Measurements from ENCODE around the gene SFSWAP. TPM values are rescaled to one million over a fixed set of nuclear protein-coding genes. Genes with fewer than 3 reads are reported as not detected.

SFSWAP gene
- polyA plus RNA-seq, 4 donors: 19.7 to 34.7 (median 33.4) TPM

DNA sequence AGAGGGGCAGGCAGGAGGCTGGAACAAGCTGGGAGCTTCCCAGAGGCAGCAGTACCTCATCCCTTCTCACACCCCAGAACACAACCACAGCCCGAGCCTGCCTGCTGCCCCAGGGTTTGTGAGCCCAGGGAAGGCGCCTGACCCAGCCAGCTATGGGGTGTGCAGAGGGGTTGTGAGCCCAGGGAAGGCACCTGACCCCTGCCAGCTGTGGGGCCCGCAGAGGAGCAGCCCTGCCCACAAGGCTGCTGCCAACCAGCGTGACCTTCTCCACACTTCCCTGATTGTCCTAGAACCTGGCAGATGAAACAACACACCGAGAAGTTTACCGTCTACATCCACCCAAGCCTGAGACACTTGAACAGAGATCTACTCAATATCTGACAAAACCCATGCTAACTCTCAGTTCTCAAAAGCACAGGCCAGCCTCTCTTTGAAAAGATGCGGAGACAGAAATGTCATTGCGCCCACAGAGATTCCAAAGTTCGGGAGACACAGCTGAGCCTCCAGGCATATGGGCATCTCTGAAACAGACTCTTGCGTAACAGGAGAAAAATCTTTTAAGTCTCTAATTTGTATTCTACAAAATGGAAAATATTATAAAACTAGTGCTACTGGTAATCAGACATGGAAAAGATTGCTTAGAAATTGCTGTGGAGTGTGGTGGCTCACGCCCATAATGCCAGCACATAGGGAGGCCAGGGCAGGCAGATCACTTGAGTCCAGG is 47.3 kb downstream of the SFSWAP start:
- Histone ChIP-seq H3K27ac (ENCODE audit: low read depth in 1 of 3, low read length in 2 of 3) (no peak overlapping the region), H3K27me3 (ENCODE audit: control insufficient read depth in 3 of 3, insufficient read depth in 3 of 3, low read length in 3 of 3) (no peaks in the 10 kb centered on the region), H3K36me3 (ENCODE audit: control insufficient read depth in 3 of 3, insufficient read depth in 2 of 3, low read depth in 1 of 3, low read length in 3 of 3) (peaks cover 17 to 65% (median 34%) of the 10 kb centered on the region in 3 donors), H3K4me1 (ENCODE audit: control insufficient read depth in 3 of 3, insufficient read depth in 2 of 3, low read depth in 1 of 3, low read length in 2 of 3) (no peaks in the 10 kb centered on the region), H3K4me3 (ENCODE audit: low read depth in 1 of 3, low read length in 3 of 3) (no peak overlapping the region), H3K9me3 (ENCODE audit: control insufficient read depth in 2 of 2, insufficient read depth in 1 of 2, low read depth in 1 of 2, low read length in 1 of 2) (no peaks in the 10 kb centered on the region)
- WGBS, 3 donors: 94 to 97% (median 94%) methylated on average over 11 of the region's 11 CpGs
- DNase-seq: no peak
- no peak for FAIRE-seq

DNA sequence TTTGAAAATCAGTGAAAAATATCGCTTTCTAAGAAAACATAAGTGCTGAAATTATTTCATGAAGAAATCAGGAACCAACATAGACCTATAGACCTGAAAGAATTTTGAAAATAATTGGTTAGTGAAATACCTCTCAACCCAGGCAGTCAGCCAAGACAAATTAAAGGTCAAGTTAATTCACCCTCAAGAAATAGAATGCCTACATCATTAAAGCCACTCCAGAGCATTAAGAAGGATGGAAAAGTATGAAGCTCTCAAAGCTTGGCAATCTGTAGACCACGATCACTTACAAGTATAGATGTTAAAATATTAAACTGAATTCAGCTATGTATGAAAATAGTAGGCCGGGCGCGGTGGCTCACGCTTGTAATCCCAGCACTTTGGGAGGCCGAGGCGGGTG is 48.3 kb downstream of the SFSWAP start:
- peaks cover 16 to 60% (median 34%) of the 10 kb centered on the region in 3 donors for H3K36me3 ChIP-seq (ENCODE audit: control insufficient read depth in 3 of 3, insufficient read depth in 2 of 3, low read depth in 1 of 3, low read length in 3 of 3)
- WGBS, 3 donors: 92 to 98% (median 97%) methylated on average over 8 of the region's 8 CpGs
- H3K4me3 ChIP-seq (ENCODE audit: low read depth in 1 of 3, low read length in 3 of 3): no peak overlapping the region
- DNase-seq: no peak
- H3K27ac ChIP-seq (ENCODE audit: low read depth in 1 of 3, low read length in 2 of 3): no peak overlapping the region
- no peak for FAIRE-seq
- no peaks in the 10 kb centered on the region for H3K4me1 ChIP-seq (ENCODE audit: control insufficient read depth in 3 of 3, insufficient read depth in 2 of 3, low read depth in 1 of 3, low read length in 2 of 3)
- no peaks in the 10 kb centered on the region for H3K9me3 ChIP-seq (ENCODE audit: control insufficient read depth in 2 of 2, insufficient read depth in 1 of 2, low read depth in 1 of 2, low read length in 1 of 2)
- H3K27me3 ChIP-seq (ENCODE audit: control insufficient read depth in 3 of 3, insufficient read depth in 3 of 3, low read length in 3 of 3): no peaks in the 10 kb centered on the region

DNA sequence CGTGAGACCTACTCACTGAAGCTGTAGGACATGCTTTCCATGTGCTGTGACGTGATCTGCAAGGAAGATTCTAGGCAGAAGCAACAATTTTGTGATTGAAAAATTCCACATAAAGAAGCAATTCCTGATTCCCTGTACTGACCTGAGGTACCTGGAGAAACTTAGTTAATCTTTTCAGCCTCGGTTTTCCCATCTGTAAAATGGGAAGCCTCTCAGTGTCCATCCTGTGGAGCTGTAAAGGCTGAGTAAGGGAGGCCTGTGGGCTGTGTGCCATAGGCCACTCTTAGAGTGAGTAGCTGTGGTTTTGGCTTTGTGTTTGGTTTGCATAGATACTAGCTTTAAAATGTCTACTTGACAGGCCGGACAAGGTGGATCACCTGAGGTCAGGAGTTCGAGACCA is 50.7 kb downstream of the SFSWAP start:
- no peak for FAIRE-seq
- Histone ChIP-seq H3K4me1 (ENCODE audit: control insufficient read depth in 3 of 3, insufficient read depth in 2 of 3, low read depth in 1 of 3, low read length in 2 of 3) (no peaks in the 10 kb centered on the region), H3K27ac (ENCODE audit: low read depth in 1 of 3, low read length in 2 of 3) (no peak overlapping the region), H3K9me3 (ENCODE audit: control insufficient read depth in 2 of 2, insufficient read depth in 1 of 2, low read depth in 1 of 2, low read length in 1 of 2) (no peaks in the 10 kb centered on the region), H3K36me3 (ENCODE audit: control insufficient read depth in 3 of 3, insufficient read depth in 2 of 3, low read depth in 1 of 3, low read length in 3 of 3) (peaks cover 18 to 65% (median 30%) of the 10 kb centered on the region in 3 donors), H3K4me3 (ENCODE audit: low read depth in 1 of 3, low read length in 3 of 3) (no peak overlapping the region), H3K27me3 (ENCODE audit: control insufficient read depth in 3 of 3, insufficient read depth in 3 of 3, low read length in 3 of 3) (no peaks in the 10 kb centered on the region)
- WGBS, 3 donors: 95 to 100% (median 97%) methylated on average over 5 of the region's 5 CpGs
- no peak for DNase-seq

DNA sequence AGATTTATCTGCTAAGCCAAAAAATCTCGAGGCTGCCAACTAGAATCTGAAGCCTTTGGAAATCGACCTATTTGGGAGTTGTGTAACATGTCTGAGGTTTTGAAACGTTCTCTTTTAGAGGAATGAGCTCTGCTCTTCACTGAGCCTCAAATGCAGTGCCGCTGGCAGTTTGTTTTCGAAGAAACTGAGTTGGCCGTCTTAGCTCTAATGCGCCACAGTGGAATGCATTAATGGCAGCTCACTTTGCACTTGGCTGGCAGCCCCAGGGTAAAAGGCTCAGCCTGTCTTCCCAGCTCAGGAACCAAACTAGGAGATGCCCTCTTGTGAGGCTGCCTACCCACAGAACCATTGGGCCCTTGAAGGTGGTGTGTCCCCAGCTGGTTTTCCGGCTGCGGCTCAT is 53.8 kb downstream of the SFSWAP start:
- no peaks in the 10 kb centered on the region for H3K27me3 ChIP-seq (ENCODE audit: control insufficient read depth in 3 of 3, insufficient read depth in 3 of 3, low read length in 3 of 3)
- WGBS, 3 donors: 93% methylated on average over 9 of the region's 9 CpGs
- DNase-seq: no peak
- H3K4me1 ChIP-seq (ENCODE audit: control insufficient read depth in 3 of 3, insufficient read depth in 2 of 3, low read depth in 1 of 3, low read length in 2 of 3): no peaks in the 10 kb centered on the region
- no peak for FAIRE-seq
- peaks cover 12 to 59% (median 30%) of the 10 kb centered on the region in 3 donors for H3K36me3 ChIP-seq (ENCODE audit: control insufficient read depth in 3 of 3, insufficient read depth in 2 of 3, low read depth in 1 of 3, low read length in 3 of 3)
- H3K27ac ChIP-seq (ENCODE audit: low read depth in 1 of 3, low read length in 2 of 3): no peak overlapping the region
- no peak overlapping the region for H3K4me3 ChIP-seq (ENCODE audit: low read depth in 1 of 3, low read length in 3 of 3)
- H3K9me3 ChIP-seq (ENCODE audit: control insufficient read depth in 2 of 2, insufficient read depth in 1 of 2, low read depth in 1 of 2, low read length in 1 of 2): no peaks in the 10 kb centered on the region

DNA sequence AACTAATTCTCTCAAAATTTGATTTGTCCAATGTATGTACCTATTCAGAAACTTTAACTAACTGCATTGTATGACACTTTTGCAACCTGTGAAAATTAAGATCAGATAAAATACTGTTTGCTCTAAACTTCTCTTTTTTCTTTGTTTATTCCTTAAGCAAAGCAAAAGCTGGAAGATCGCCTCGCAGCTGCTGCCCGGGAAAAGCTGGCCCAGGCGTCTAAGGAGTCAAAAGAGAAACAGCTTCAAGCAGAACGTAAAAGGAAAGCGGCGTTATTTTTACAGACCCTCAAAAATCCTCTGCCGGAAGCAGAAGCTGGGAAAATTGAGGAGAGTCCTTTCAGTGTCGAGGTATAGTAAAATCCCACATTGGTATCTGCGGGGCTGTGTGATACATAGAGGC is 55.1 kb downstream of the SFSWAP start:
- no peaks in the 10 kb centered on the region for H3K27me3 ChIP-seq (ENCODE audit: control insufficient read depth in 3 of 3, insufficient read depth in 3 of 3, low read length in 3 of 3)
- 91 to 96% (median 95%) methylated on average over 10 of the region's 10 CpGs for WGBS, 3 donors
- H3K4me3 ChIP-seq (ENCODE audit: low read depth in 1 of 3, low read length in 3 of 3): no peak overlapping the region
- H3K9me3 ChIP-seq (ENCODE audit: control insufficient read depth in 2 of 2, insufficient read depth in 1 of 2, low read depth in 1 of 2, low read length in 1 of 2): no peaks in the 10 kb centered on the region
- FAIRE-seq (no peak), DNase-seq (no peak)
- H3K4me1 ChIP-seq (ENCODE audit: control insufficient read depth in 3 of 3, insufficient read depth in 2 of 3, low read depth in 1 of 3, low read length in 2 of 3): no peaks in the 10 kb centered on the region
- H3K36me3 ChIP-seq (ENCODE audit: control insufficient read depth in 3 of 3, insufficient read depth in 2 of 3, low read depth in 1 of 3, low read length in 3 of 3): peaks cover 19 to 64% (median 35%) of the 10 kb centered on the region in 3 donors
- no peak overlapping the region for H3K27ac ChIP-seq (ENCODE audit: low read depth in 1 of 3, low read length in 2 of 3)

DNA sequence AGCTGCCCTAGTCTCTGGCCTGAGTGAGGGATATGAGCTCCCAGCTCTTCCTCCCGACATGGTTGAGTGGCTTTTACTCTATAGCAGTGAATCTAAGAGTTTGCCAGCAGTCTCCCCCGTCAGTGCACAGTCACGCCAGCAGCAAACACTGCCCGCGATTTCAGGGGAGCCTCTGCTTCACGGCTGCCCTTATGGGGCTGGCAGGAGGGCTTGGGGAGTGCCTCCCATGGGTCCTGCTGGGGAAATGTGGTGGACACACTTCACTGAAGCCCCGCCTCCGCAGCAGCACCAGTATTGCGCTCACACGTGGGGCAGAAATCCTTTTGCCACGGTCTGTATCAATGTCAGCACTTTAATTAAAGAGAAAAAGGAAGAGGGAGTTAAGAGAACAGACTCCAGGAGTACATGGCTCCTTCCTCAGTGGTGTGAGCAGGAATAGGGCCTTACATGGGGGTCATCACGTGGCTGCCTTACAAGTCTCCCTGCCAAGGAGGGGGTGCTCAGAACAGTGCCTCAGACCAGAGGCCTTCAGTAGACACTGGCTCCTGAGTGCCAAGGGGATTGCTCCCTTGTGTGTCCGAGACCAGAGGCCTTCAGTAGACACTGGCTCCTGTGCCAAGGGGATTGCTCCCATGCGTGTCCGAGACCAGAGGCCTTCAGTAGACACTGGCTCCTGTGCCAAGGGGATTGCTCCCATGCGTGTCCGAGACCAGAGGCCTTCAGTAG is 55.7 kb downstream of the SFSWAP start:
- DNase-seq (no peak), FAIRE-seq (no peak)
- Histone ChIP-seq H3K4me3 (ENCODE audit: low read depth in 1 of 3, low read length in 3 of 3) (no peak overlapping the region), H3K9me3 (ENCODE audit: control insufficient read depth in 2 of 2, insufficient read depth in 1 of 2, low read depth in 1 of 2, low read length in 1 of 2) (no peaks in the 10 kb centered on the region), H3K27ac (ENCODE audit: low read depth in 1 of 3, low read length in 2 of 3) (no peak overlapping the region), H3K36me3 (ENCODE audit: control insufficient read depth in 3 of 3, insufficient read depth in 2 of 3, low read depth in 1 of 3, low read length in 3 of 3) (peaks cover 19 to 59% (median 35%) of the 10 kb centered on the region in 3 donors), H3K27me3 (ENCODE audit: control insufficient read depth in 3 of 3, insufficient read depth in 3 of 3, low read length in 3 of 3) (no peaks in the 10 kb centered on the region), H3K4me1 (ENCODE audit: control insufficient read depth in 3 of 3, insufficient read depth in 2 of 3, low read depth in 1 of 3, low read length in 2 of 3) (no peaks in the 10 kb centered on the region)
- WGBS, 3 donors: 90 to 94% (median 94%) methylated on average over 13 to 15 of the region's 17 CpGs

DNA sequence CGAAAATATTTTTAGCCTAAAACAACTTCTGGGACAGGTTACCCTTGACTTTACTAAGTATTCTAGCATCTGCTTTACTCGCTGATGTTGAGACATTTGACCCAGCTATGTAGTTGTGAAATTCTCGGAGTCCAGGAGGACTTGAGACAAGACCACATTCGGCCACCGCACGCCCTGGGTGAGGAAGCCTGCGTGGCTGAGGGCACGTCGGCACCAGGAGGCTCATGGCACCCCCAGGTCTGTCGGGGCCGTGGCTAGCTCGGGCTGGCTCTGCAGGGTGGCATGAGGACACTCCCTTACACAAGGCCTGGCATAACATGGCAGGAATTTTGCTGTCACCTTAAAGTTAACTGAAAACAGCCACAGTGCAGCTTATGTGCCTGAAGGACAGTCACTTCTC is 59.2 kb downstream of the SFSWAP start:
- FAIRE-seq (no peak), DNase-seq (no peak)
- WGBS, 3 donors: 95 to 98% (median 97%) methylated on average over 12 of the region's 12 CpGs
- H3K36me3 ChIP-seq (ENCODE audit: control insufficient read depth in 3 of 3, insufficient read depth in 2 of 3, low read depth in 1 of 3, low read length in 3 of 3): peaks cover 16 to 55% (median 27%) of the 10 kb centered on the region in 3 donors
- no peaks in the 10 kb centered on the region for H3K27me3 ChIP-seq (ENCODE audit: control insufficient read depth in 3 of 3, insufficient read depth in 3 of 3, low read length in 3 of 3)
- no peaks in the 10 kb centered on the region for H3K4me1 ChIP-seq (ENCODE audit: control insufficient read depth in 3 of 3, insufficient read depth in 2 of 3, low read depth in 1 of 3, low read length in 2 of 3)
- no peak overlapping the region for H3K27ac ChIP-seq (ENCODE audit: low read depth in 1 of 3, low read length in 2 of 3)
- H3K4me3 ChIP-seq (ENCODE audit: low read depth in 1 of 3, low read length in 3 of 3): no peak overlapping the region
- no peaks in the 10 kb centered on the region for H3K9me3 ChIP-seq (ENCODE audit: control insufficient read depth in 2 of 2, insufficient read depth in 1 of 2, low read depth in 1 of 2, low read length in 1 of 2)

DNA sequence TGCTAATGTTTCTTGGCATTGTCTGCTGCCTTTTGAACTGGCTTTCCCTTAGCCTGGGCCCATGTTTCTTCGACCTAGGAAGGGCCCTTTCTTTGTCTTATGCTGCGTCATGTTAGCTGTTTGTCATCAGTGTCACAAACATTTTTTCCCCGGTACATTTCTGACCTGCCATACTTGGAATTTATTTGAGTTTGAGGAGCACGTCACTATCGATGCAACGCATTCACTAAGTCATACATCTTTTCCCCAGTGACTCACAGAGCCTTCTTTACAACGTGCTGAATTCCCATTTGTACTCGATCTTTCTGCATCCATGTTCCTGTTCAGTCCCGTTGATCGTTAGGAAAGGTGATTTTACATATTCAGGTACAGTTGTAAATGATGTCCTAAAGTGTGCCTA is 61.1 kb downstream of the SFSWAP start:
- H3K36me3 ChIP-seq (ENCODE audit: control insufficient read depth in 3 of 3, insufficient read depth in 2 of 3, low read depth in 1 of 3, low read length in 3 of 3): peaks cover 9 to 50% (median 23%) of the 10 kb centered on the region in 3 donors
- WGBS, 3 donors: 94 to 97% (median 95%) methylated on average over 10 of the region's 10 CpGs

More for the DNA sequence above, 61.1 kb downstream of the SFSWAP start:
- Histone ChIP-seq H3K4me1 (ENCODE audit: control insufficient read depth in 3 of 3, insufficient read depth in 2 of 3, low read depth in 1 of 3, low read length in 2 of 3) (no peaks in the 10 kb centered on the region), H3K27ac (ENCODE audit: low read depth in 1 of 3, low read length in 2 of 3) (no peak overlapping the region), H3K27me3 (ENCODE audit: control insufficient read depth in 3 of 3, insufficient read depth in 3 of 3, low read length in 3 of 3) (no peaks in the 10 kb centered on the region), H3K9me3 (ENCODE audit: control insufficient read depth in 2 of 2, insufficient read depth in 1 of 2, low read depth in 1 of 2, low read length in 1 of 2) (no peaks in the 10 kb centered on the region), H3K4me3 (ENCODE audit: low read depth in 1 of 3, low read length in 3 of 3) (no peak overlapping the region)
- no peak for FAIRE-seq
- no peak for DNase-seq
